HepG2 (cell line): ENCODE results near the gene CSNK2B. TPM values are rescaled to one million over a fixed set of nuclear protein-coding genes. Genes with fewer than 3 reads are reported as not detected.
A peak's percentile ranks its signal among the peaks of the same experiment; 100 is the strongest.

Experiments used
- BHLHE40 ChIP-seq: IDR thresholded peaks from 2 replicates; pipeline ENCODE4 v1.6.1; 2011; ENCODE audit warnings: low read length, improper control_type of control experiment
- HOXA5 ChIP-seq: sonication (generic); formaldehyde crosslinking; IDR thresholded peaks from 2 replicates; pipeline ENCODE4 v1.4.0; 2020; ENCODE audit warnings: missing genetic modification reagents
- JUND ChIP-seq: sonication (generic); formaldehyde crosslinking; IDR thresholded peaks from 2 replicates; pipeline ENCODE4 v1.8.0; 2022; ENCODE audit warnings: mild to moderate bottlenecking, missing genetic modification reagents
- KLF6 ChIP-seq: IDR thresholded peaks from 2 replicates; pipeline ENCODE4 v1.8.0; 2016; ENCODE audit warnings: missing biosample characterization, missing genetic modification reagents
- KMT2A ChIP-seq: sonication (generic); formaldehyde crosslinking; IDR thresholded peaks from 2 replicates; pipeline ENCODE4 v1.4.0; 2020; ENCODE audit warnings: missing genetic modification reagents
- RELA ChIP-seq: sonication (generic); formaldehyde crosslinking; IDR thresholded peaks from 2 replicates; pipeline ENCODE4 v1.4.0; 2020; ENCODE audit warnings: missing genetic modification reagents
- THAP11 ChIP-seq: IDR thresholded peaks from 2 replicates; pipeline ENCODE4 v1.6.1; 2016; ENCODE audit warnings: missing biosample characterization, missing genetic modification reagents
- ZBTB20 ChIP-seq: sonication (generic); formaldehyde crosslinking; IDR thresholded peaks from 2 replicates; pipeline ENCODE4 v1.8.1; 2023; ENCODE audit warnings: missing genetic modification reagents, low read depth, mild to moderate bottlenecking, borderline replicate concordance
- ZNF296 ChIP-seq: sonication (generic); formaldehyde crosslinking; conservative IDR thresholded peaks from 2 replicates; pipeline ENCODE4 v1.5.0; 2020; ENCODE audit warnings: mild to moderate bottlenecking, missing genetic modification reagents
- ZNF691 ChIP-seq: sonication (generic); formaldehyde crosslinking; IDR thresholded peaks from 2 replicates; pipeline ENCODE4 v1.4.0; 2020; ENCODE audit warnings: missing genetic modification reagents, low read depth, mild to moderate bottlenecking, borderline replicate concordance
- ZNF777 ChIP-seq: sonication (generic); formaldehyde crosslinking; IDR thresholded peaks from 2 replicates; pipeline ENCODE4 v1.4.0; 2020; ENCODE audit warnings: missing genetic modification reagents
- ZSCAN29 ChIP-seq: sonication (generic); formaldehyde crosslinking; conservative IDR thresholded peaks from 2 replicates; pipeline ENCODE4 v1.4.0; 2020; ENCODE audit warnings: mild to moderate bottlenecking, missing genetic modification reagents
- polyA plus RNA-seq, 8 experiments: library from polyadenylated mRNA; depleted of rRNA in 3 of 8; stranded (reverse) in 7 of 8; unstranded in 1 of 8; fragments of >200 nt; fragmentation: Illumina TruSeq in 4 of 8; extraction: Trizol in 4 of 8; gene quantifications; 2 replicates each; pipeline versions ENCODE4 v1.2.1 to v1.2.3, GENCODE V29; 2011 to 2016; ENCODE audit warnings: low read depth in 4 of 8, missing spikeins in 1 of 8, mixed read lengths in 1 of 8; ENCODE audit not compliant: insufficient read depth in 1 of 8
- total RNA-seq, 5 experiments: library from RNA; depleted of rRNA; stranded (reverse); fragments of >200 nt; fragmentation: Illumina TruSeq; extraction: Trizol; gene quantifications; 2 replicates each; pipeline ENCODE4 v1.2.3, GENCODE V29; 2016; ENCODE audit warnings: low read depth in 1 of 5
- TF ChIP-seq, protein P1 (sequence below): IDR thresholded peaks from 2 replicates; pipeline ENCODE4 v1.6.1; 2018; ENCODE audit warnings: missing genetic modification reagents
- TF ChIP-seq, protein P2 (sequence below): sonication (generic); formaldehyde crosslinking; IDR thresholded peaks from 2 replicates; pipeline ENCODE4 v1.5.1; 2020; ENCODE audit warnings: mild to moderate bottlenecking, missing genetic modification reagents, moderate library complexity
- TF ChIP-seq, protein P3 (sequence below): sonication (generic); formaldehyde crosslinking; IDR thresholded peaks from 2 replicates; pipeline ENCODE4 v1.4.0; 2020; ENCODE audit warnings: missing genetic modification reagents, borderline replicate concordance
- TF ChIP-seq, protein P4 (sequence below): sonication (generic); formaldehyde crosslinking; conservative IDR thresholded peaks from 2 replicates; pipeline ENCODE4 v1.8.1; 2023; ENCODE audit warnings: missing genetic modification reagents
- TF ChIP-seq, protein P5 (sequence below): sonication (generic); formaldehyde crosslinking; IDR thresholded peaks from 2 replicates; pipeline ENCODE4 v1.4.0; 2020; ENCODE audit warnings: missing genetic modification reagents

Gene CSNK2B
- total and polyA plus RNA-seq, 2 of the 13 experiments (the other 11 are each of a cell fraction or from before 2014, with no cell fraction given) = 111 to 296 TPM

GRCh38 chr6:31655349-31656237, 10.3 kb upstream of the CSNK2B start, which contains the start of gene APOM (continued):
- TF ChIP-seq ZBTB20 (peak; percentile 56), THAP11 (CRISPR knock-in tag) (peak; percentile 89), JUND (CRISPR knock-in tag) (peak; percentile 48; the same call in 1 of the 2 replicates), HOXA5 (CRISPR knock-in tag) (peak; percentile 69; the same call in 1 of the 2 replicates), BHLHE40 (peak; percentile 57; the same call in 1 of the 2 replicates), KMT2A (CRISPR knock-in tag) (peak; percentile 46; the same call in 1 of the 2 replicates), ZSCAN29 (CRISPR knock-in tag) (peak; percentile 97), ZNF691 (peak; percentile 91; the same call in 1 of the 2 replicates), RELA (peak; percentile 23; the same call in 1 of the 2 replicates), ZNF296 (CRISPR knock-in tag) (no peak), ZNF777 (no peak; the same call in 1 of the 2 replicates), KLF6 (CRISPR knock-in tag) (peak; percentile 43; the same call in 1 of the 2 replicates)
- TF ChIP-seq, protein P1, sequence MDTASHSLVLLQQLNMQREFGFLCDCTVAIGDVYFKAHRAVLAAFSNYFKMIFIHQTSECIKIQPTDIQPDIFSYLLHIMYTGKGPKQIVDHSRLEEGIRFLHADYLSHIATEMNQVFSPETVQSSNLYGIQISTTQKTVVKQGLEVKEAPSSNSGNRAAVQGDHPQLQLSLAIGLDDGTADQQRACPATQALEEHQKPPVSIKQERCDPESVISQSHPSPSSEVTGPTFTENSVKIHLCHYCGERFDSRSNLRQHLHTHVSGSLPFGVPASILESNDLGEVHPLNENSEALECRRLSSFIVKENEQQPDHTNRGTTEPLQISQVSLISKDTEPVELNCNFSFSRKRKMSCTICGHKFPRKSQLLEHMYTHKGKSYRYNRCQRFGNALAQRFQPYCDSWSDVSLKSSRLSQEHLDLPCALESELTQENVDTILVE = peak; percentile 89; the same call in 1 of the 2 replicates
- TF ChIP-seq, protein P2, sequence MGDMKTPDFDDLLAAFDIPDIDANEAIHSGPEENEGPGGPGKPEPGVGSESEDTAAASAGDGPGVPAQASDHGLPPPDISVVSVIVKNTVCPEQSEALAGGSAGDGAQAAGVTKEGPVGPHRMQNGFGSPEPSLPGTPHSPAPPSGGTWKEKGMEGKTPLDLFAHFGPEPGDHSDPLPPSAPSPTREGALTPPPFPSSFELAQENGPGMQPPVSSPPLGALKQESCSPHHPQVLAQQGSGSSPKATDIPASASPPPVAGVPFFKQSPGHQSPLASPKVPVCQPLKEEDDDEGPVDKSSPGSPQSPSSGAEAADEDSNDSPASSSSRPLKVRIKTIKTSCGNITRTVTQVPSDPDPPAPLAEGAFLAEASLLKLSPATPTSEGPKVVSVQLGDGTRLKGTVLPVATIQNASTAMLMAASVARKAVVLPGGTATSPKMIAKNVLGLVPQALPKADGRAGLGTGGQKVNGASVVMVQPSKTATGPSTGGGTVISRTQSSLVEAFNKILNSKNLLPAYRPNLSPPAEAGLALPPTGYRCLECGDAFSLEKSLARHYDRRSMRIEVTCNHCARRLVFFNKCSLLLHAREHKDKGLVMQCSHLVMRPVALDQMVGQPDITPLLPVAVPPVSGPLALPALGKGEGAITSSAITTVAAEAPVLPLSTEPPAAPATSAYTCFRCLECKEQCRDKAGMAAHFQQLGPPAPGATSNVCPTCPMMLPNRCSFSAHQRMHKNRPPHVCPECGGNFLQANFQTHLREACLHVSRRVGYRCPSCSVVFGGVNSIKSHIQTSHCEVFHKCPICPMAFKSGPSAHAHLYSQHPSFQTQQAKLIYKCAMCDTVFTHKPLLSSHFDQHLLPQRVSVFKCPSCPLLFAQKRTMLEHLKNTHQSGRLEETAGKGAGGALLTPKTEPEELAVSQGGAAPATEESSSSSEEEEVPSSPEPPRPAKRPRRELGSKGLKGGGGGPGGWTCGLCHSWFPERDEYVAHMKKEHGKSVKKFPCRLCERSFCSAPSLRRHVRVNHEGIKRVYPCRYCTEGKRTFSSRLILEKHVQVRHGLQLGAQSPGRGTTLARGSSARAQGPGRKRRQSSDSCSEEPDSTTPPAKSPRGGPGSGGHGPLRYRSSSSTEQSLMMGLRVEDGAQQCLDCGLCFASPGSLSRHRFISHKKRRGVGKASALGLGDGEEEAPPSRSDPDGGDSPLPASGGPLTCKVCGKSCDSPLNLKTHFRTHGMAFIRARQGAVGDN (CRISPR knock-in tag) = no peak; the same call in 1 of the 2 replicates
- TF ChIP-seq, protein P3, sequence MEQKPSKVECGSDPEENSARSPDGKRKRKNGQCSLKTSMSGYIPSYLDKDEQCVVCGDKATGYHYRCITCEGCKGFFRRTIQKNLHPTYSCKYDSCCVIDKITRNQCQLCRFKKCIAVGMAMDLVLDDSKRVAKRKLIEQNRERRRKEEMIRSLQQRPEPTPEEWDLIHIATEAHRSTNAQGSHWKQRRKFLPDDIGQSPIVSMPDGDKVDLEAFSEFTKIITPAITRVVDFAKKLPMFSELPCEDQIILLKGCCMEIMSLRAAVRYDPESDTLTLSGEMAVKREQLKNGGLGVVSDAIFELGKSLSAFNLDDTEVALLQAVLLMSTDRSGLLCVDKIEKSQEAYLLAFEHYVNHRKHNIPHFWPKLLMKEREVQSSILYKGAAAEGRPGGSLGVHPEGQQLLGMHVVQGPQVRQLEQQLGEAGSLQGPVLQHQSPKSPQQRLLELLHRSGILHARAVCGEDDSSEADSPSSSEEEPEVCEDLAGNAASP (CRISPR knock-in tag) = peak; percentile 80; the same call in 1 of the 2 replicates
- TF ChIP-seq, protein P4, sequence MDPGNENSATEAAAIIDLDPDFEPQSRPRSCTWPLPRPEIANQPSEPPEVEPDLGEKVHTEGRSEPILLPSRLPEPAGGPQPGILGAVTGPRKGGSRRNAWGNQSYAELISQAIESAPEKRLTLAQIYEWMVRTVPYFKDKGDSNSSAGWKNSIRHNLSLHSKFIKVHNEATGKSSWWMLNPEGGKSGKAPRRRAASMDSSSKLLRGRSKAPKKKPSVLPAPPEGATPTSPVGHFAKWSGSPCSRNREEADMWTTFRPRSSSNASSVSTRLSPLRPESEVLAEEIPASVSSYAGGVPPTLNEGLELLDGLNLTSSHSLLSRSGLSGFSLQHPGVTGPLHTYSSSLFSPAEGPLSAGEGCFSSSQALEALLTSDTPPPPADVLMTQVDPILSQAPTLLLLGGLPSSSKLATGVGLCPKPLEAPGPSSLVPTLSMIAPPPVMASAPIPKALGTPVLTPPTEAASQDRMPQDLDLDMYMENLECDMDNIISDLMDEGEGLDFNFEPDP (CRISPR knock-in tag) = no peak
- TF ChIP-seq, protein P5, sequence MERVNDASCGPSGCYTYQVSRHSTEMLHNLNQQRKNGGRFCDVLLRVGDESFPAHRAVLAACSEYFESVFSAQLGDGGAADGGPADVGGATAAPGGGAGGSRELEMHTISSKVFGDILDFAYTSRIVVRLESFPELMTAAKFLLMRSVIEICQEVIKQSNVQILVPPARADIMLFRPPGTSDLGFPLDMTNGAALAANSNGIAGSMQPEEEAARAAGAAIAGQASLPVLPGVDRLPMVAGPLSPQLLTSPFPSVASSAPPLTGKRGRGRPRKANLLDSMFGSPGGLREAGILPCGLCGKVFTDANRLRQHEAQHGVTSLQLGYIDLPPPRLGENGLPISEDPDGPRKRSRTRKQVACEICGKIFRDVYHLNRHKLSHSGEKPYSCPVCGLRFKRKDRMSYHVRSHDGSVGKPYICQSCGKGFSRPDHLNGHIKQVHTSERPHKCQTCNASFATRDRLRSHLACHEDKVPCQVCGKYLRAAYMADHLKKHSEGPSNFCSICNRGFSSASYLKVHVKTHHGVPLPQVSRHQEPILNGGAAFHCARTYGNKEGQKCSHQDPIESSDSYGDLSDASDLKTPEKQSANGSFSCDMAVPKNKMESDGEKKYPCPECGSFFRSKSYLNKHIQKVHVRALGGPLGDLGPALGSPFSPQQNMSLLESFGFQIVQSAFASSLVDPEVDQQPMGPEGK (CRISPR knock-in tag) = peak; percentile 81
